Suprapubic skin (tissue), 4 donors: ENCODE data around the gene KLK1.

Experiments
- CTCF ChIP-seq, 2 donors: fragments of 200-600 bp in 1 of 2; fragments of 450-650 bp in 1 of 2; sonication (generic) in 1 of 2; IDR thresholded peaks; one replicate each; pipeline ENCODE4 v1.5.1; 2016 to 2019; ENCODE audit warnings: antibody characterized with exemption in 2 of 2, mild to moderate bottlenecking in 1 of 2, moderate library complexity in 1 of 2
- EP300 ChIP-seq: sonication (generic); formaldehyde crosslinking; IDR thresholded peaks from one replicate; pipeline ENCODE4 v1.6.1; 2017; ENCODE audit warnings: antibody characterized with exemption
- POLR2A ChIP-seq, 2 donors: fragments of 450-650 bp; IDR thresholded peaks; one replicate each; pipeline ENCODE4 v1.6.1; 2017; ENCODE audit warnings: antibody characterized with exemption in 2 of 2, mild to moderate bottlenecking in 2 of 2, moderate library complexity in 2 of 2
- POLR2AphosphoS5 ChIP-seq, 3 donors: sonication (generic); formaldehyde crosslinking; IDR thresholded peaks; one replicate each; pipeline ENCODE4 v1.6.1; 2017; ENCODE audit warnings: antibody characterized with exemption in 3 of 3

DNA sequence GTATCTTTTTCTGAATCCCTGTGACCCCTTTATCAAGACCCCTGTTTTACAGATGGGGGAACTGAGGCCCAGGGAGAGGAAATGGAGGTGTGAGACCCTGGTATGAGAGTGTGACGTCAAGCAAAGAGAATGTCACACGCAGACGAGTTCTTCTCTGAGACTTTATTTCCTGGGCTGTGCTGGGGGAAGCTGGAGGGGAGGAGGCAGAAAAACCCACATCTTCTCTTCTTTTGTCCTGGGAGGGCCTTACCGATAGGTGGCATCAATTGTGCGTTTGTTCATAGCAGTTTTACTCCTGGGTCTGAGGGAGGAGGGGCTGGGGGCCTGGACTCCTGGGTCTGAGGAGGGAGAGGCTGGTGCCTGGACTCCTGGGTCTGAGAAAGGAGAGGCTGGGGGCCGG, 14.7 kb upstream of the KLK1 start:
- TF ChIP-seq POLR2AphosphoS5 (IDR thresholded peaks at IDR 0.05): no peak
- no peak for TF ChIP-seq POLR2A (IDR thresholded peaks at IDR 0.05)
- no peak for TF ChIP-seq CTCF (IDR thresholded peaks at IDR 0.05)
- no peak for TF ChIP-seq EP300
